Loucy (cell line): ENCODE results near the gene HOXD8.

Experiments used
- CTCF ChIP-seq: fragments of 200-600 bp; sonication (generic); conservative IDR thresholded peaks from 2 replicates; pipeline ENCODE4 v1.5.1; 2014; ENCODE audit warnings: mild to moderate bottlenecking, antibody characterized with exemption, low read length
- EZH2phosphoT487 ChIP-seq: fragments of 200-600 bp; IDR thresholded peaks from 2 replicates; pipeline ENCODE4 v1.6.1; 2018; ENCODE audit warnings: antibody characterized with exemption, mild to moderate bottlenecking, moderate library complexity, borderline replicate concordance

DNA sequence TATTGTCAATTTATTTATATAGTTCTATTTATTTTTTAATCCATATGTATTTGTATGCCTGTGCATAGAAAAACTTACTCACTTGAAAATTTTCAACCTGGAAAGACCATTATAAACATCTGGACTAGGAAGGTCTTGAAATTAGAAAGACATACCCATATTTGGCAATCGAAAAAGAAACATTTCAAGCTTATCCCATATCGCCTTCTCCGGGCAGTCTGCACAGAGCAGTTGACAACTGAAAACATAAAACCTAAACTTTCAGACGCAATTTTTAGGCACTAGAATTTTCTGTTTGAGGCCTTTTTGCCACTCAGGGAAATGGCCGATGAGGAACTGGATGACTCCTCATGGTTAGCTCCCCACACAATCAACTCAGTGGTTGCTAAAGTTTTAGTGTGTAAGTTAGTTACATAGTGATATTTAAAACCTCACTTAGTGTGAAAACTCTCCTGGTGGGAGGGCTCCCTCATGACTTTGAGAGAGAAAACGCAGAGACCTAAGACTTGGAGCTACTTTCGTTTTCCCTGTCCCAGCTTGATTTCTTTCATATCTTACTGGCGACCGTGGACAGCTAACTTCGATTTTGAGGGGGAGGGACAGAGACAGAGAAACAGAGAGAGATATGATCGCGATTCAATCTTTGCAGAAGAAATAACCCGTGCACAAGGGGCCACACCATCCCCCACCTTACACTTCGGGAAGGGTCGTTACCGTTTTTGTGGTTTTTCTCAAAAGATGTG, 33.1 kb upstream of the HOXD8 start:
- TF ChIP-seq CTCF (no peak), EZH2phosphoT487 (no peak)
